AG04450 (cell line): ENCODE measurements around the gene ARID3A. TPM values are rescaled to one million over a fixed set of nuclear protein-coding genes. Genes with fewer than 3 reads are reported as not detected.

Experiments
- CTCF ChIA-PET: fragments of 300-600, 350-600 bp; formaldehyde crosslinking; extraction: SDS; loops from one replicate; lab custom pipeline; 2022; ENCODE audit warnings: antibody characterized with exemption, inconsistent platforms; lab: Charles Lee
- POLR2A ChIA-PET: fragments of 350-600 bp; formaldehyde crosslinking; extraction: SDS; loops from one replicate; lab custom pipeline; 2021; ENCODE audit warnings: antibody characterized with exemption, inconsistent platforms; lab: Yijun Ruan, JAX
- DNase-seq: peaks from one replicate; pipeline ENCODE4 v3.0.0-alpha.2; 2011; ENCODE audit warnings: low read depth, low spot score
- H3K27ac ChIP-seq: one replicate; pipeline ENCODE4 v1.5.1; 2012; ENCODE audit warnings: low read depth, low read length, control low read depth
- H3K27me3 ChIP-seq: one replicate; pipeline ENCODE4 v1.6.0; 2012; ENCODE audit warnings: low read length; ENCODE audit not compliant: control insufficient read depth, insufficient read depth
- H3K4me3 ChIP-seq: 2 replicates; pipeline ENCODE4 v1.5.1; 2011; ENCODE audit warnings: mild to moderate bottlenecking, low read depth, low read length, control low read depth
- H3K9me3 ChIP-seq: 2 replicates; pipeline ENCODE4 v1.5.1; 2012; ENCODE audit warnings: low read length; ENCODE audit not compliant: control insufficient read depth, insufficient read depth
- CTCF ChIP-seq: IDR thresholded peaks from 2 replicates; pipeline ENCODE4 v1.5.1; 2011; ENCODE audit warnings: low read depth, low read length, control low read depth, inconsistent platforms
- polyA plus RNA-seq: library from polyadenylated mRNA; depleted of rRNA; stranded (reverse); fragments of >200 nt; gene quantifications from 2 replicates; pipeline ENCODE4 v1.2.3, GENCODE V29; 2011

Gene ARID3A
- polyA plus RNA-seq, 1 experiment = 7.6 TPM

- TF ChIP-seq CTCF = no peak
- POLR2A ChIA-PET = interaction anchor here (0.6 kb wide), 1 partner anchor 79 kb away, joined by 3 read pairs; no protein-coding TSS in a partner anchor
These were observed 72.2 kb downstream of the ARID3A start for GRCh38 chr19:998064-998463.

GRCh38 chr19:999379-999719 is 73.5 kb downstream of the ARID3A start:
- H3K9me3 ChIP-seq = peaks cover under 1% of the 10 kb centered on the region; the same call in 1 of the 2 replicates
- no peak for DNase-seq
- peaks cover 37% of the 10 kb centered on the region for H3K27me3 ChIP-seq
- no peak for TF ChIP-seq CTCF
- no peak overlapping the region for H3K4me3 ChIP-seq
- ChIA-PET POLR2A (interaction anchor here (0.6 kb wide), 2 partner anchors 19 to 248 kb away, joined by 3 to 5 read pairs; no protein-coding TSS in a partner anchor), CTCF (no interaction called here)
- H3K27ac ChIP-seq = no peak overlapping the region

More at GRCh38 chr19:998064-998463, 72.2 kb downstream of the ARID3A start:
- H3K9me3 ChIP-seq = no peaks in the 10 kb centered on the region; the same call in 1 of the 2 replicates
- no peak overlapping the region for H3K27ac ChIP-seq
- no peak for DNase-seq
- peaks cover 37% of the 10 kb centered on the region for H3K27me3 ChIP-seq
- CTCF ChIA-PET = no interaction called here
- H3K4me3 ChIP-seq = no peak overlapping the region

GRCh38 chr19:1000095-1000494 is 74.3 kb downstream of the ARID3A start, which contains the start of gene GRIN3B:
Gene GRIN3B, plus strand, starts transcription at chr19:1000419. Its CDS starts 19 bp downstream, at chr19:1000438.
- ChIA-PET CTCF (interaction anchor here (0.6 kb wide), 1 partner anchor 157 kb away, joined by 7 read pairs; no protein-coding TSS in a partner anchor), POLR2A (no interaction called here)
- peak; percentile 45 for TF ChIP-seq CTCF
- Histone ChIP-seq H3K9me3 (peaks cover 8% of the 10 kb centered on the region; the same call in 1 of the 2 replicates), H3K27me3 (peaks cover 37% of the 10 kb centered on the region), H3K27ac (no peak within 1 kb of the TSS), H3K4me3 (peak within 1 kb of the TSS; percentile 25; the same call in 1 of the 2 replicates)
- DNase-seq = no peak

- TF ChIP-seq CTCF = no peak
- ChIA-PET CTCF (interaction anchor here (0.6 to 1.1 kb wide), 4 partner anchors 95 to 158 kb away, joined by 3 to 7 read pairs (median 3); no protein-coding TSS in a partner anchor), POLR2A (interaction anchor here (0.7 to 0.8 kb wide), 2 partner anchors 118 to 268 kb away, joined by 3 to 5 read pairs; no protein-coding TSS in a partner anchor)
- H3K27ac ChIP-seq = no peak overlapping the region
- no peak overlapping the region for H3K4me3 ChIP-seq
- peaks cover 12% of the 10 kb centered on the region; the same call in 1 of the 2 replicates for H3K9me3 ChIP-seq
- H3K27me3 ChIP-seq = peaks cover 35% of the 10 kb centered on the region
- DNase-seq = no peak
These were observed 75.0 kb downstream of the ARID3A start for GRCh38 chr19:1000591-1001537.
